ENCODE measurements around the gene TOR1AIP2.

- TF ChIP-seq POLR2AphosphoS5 (IDR thresholded peaks at IDR 0.05; ENCODE audit: low read depth, low read length): no peak
- TF ChIP-seq RAD21 (IDR thresholded peaks at IDR 0.05; ENCODE audit: low read length): no peak
- TF ChIP-seq CTCF (IDR thresholded peaks at IDR 0.05): no peak
- no peak for TF ChIP-seq YY1 (IDR thresholded peaks at IDR 0.05; ENCODE audit: low read depth)
- TF ChIP-seq TEAD4 (IDR thresholded peaks at IDR 0.05; ENCODE audit: borderline replicate concordance, insufficient read depth): no peak
- TF ChIP-seq REST (IDR thresholded peaks at IDR 0.05; ENCODE audit: low read depth, low read length): no peak
- TF ChIP-seq TCF12 (IDR thresholded peaks at IDR 0.05): no peak
- no peak for TF ChIP-seq FOXJ3 (CRISPR knock-in tag; IDR thresholded peaks at IDR 0.05)
- no peak for TF ChIP-seq TAF1 (IDR thresholded peaks at IDR 0.05; ENCODE audit: borderline replicate concordance, low read depth, low read length)
Measured at GRCh38 chr1:179831225-179831624, 46.4 kb downstream of the TOR1AIP2 start.

All from SK-N-SH (cell line).